Activated naive CD4-positive, alpha-beta T cell treated with anti-CD3 and anti-CD28 coated beads for 36 hours (primary cell): ENCODE data around the gene RRM2. TPM values are rescaled to one million over a fixed set of nuclear protein-coding genes. Genes with fewer than 3 reads are reported as not detected.
A peak's percentile ranks its signal among the peaks of the same experiment; 100 is the strongest.
"Not testable (repeated sequence)": the region's sequence is repeated elsewhere in the genome, so short reads cannot be mapped to it uniquely, and the experiment has no call there.

Source experiments
- CTCF ChIA-PET: fragments of 350-600 bp; sonication (Branson Sonifier 250); formaldehyde crosslinking; loops from one replicate; lab custom pipeline; 2021; ENCODE audit warnings: antibody characterized with exemption; lab: Charles Lee
- DNase-seq: peaks from one replicate; pipeline ENCODE4 v3.0.0-alpha.2; 2020
- H3K27ac Mint-ChIP-seq: one replicate; pipeline ENCODE4 v1.8.0; 2021; ENCODE audit warnings: mild to moderate bottlenecking, mixed read lengths
- H3K27me3 Mint-ChIP-seq: one replicate; pipeline ENCODE4 v1.8.0; 2021; ENCODE audit warnings: low read depth, mixed read lengths
- H3K36me3 Mint-ChIP-seq: one replicate; pipeline ENCODE4 v1.8.0; 2021; ENCODE audit warnings: low read depth, mixed read lengths
- H3K4me1 Mint-ChIP-seq: one replicate; pipeline ENCODE4 v1.8.0; 2021; ENCODE audit warnings: low read depth, mixed read lengths
- H3K4me3 Mint-ChIP-seq: one replicate; pipeline ENCODE4 v1.8.0; 2021; ENCODE audit warnings: mild to moderate bottlenecking, moderate library complexity, mixed read lengths
- H3K9me3 Mint-ChIP-seq: one replicate; pipeline ENCODE4 v1.8.0; 2021; ENCODE audit warnings: mixed read lengths
- intact Hi-C: fragments of 100-400 bp; cut with micrococcal nuclease; formaldehyde crosslinking; loops from one replicate; pipeline ENCODE4 v1.15.1; 2023
- total RNA-seq, 2 experiments: library from RNA; stranded (reverse); gene quantifications; one replicate each; pipeline ENCODE4 v1.2.3, GENCODE V29; 2021

Gene RRM2
- total RNA-seq, 2 experiments from 2014 or later: 466 to 514 TPM

- no peaks in the 10 kb centered on the region for H3K9me3 Mint-ChIP-seq
- H3K27ac Mint-ChIP-seq: no peak overlapping the region
Measured at GRCh38 chr2:10080536-10081304, 41.8 kb upstream of the RRM2 start.

DNA sequence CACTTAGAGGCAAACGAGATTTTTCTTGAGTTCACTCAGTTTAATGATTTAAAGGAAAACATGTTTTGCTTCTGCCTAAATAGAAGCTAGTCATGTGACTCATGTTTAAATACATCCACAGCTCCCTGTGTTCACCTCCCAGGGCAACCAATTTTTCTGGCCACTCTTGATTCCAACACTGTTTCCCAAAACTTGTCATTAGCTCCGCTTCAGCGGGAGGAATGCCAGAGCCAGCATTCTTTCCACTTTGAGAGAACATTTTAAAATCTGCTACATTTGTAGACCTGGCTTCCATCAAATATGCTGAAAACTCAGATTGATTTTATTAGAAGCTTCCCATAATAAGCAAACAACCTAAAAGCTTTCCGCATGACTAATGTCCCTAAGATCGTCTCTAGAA is 39.5 kb upstream of the RRM2 start:
- Mint-ChIP-seq H3K4me1 (peaks cover 10% of the 10 kb centered on the region), H3K9me3 (no peaks in the 10 kb centered on the region), H3K27ac (no peak overlapping the region), H3K36me3 (no peaks in the 10 kb centered on the region), H3K27me3 (peaks cover 72% of the 10 kb centered on the region), H3K4me3 (no peak overlapping the region)
- intact Hi-C loops: no loop called here
- DNase-seq: no peak
- CTCF ChIA-PET: interaction anchor here (2.6 kb wide), 1 partner anchor 10 kb away, joined by 23 read pairs; no protein-coding TSS in a partner anchor

More at GRCh38 chr2:10080536-10081304, 41.8 kb upstream of the RRM2 start:
- peak; percentile 42 for DNase-seq
- Mint-ChIP-seq H3K36me3 (no peaks in the 10 kb centered on the region), H3K27me3 (peaks cover 79% of the 10 kb centered on the region), H3K4me3 (peak overlapping the region; percentile 38), H3K4me1 (peaks cover 10% of the 10 kb centered on the region)
- intact Hi-C loops: loop anchor here (2.0 kb wide), 1 partner anchor 40 kb away; no protein-coding TSS in a partner anchor
- CTCF ChIA-PET: interaction anchor here (0.7 to 1.1 kb wide), 2 partner anchors 8 to 95 kb away, joined by 4 to 7 read pairs; no protein-coding TSS in a partner anchor

DNA sequence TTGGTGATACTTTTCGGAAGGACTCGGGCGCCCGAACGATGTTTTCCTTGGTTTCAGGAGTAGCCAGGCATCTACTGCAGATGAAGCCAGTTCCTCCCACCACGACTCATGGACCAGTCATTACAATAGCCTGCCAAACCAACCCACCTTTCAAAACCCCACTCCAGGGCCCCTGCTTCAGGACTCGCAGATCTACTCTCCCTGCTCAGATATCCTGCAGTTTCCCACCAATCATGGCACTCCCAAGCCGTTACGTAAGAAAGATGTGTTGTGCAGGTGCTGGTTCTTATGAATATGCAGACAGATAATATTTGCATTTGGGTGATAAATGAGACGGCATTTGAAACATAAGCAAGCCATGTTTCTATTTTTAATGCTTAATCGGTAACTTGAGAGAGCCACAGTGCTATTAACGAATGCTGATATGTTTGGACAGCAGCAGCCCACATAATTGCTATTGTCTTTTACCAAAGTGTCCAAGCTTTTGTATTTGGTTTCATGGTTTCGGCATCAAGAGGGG is 38.8 kb upstream of the RRM2 start:
- no peak overlapping the region for H3K4me3 Mint-ChIP-seq
- no peak for DNase-seq
- intact Hi-C loops: no loop called here
- H3K36me3 Mint-ChIP-seq: no peaks in the 10 kb centered on the region
- H3K27ac Mint-ChIP-seq: no peak overlapping the region
- H3K27me3 Mint-ChIP-seq: peaks cover 67% of the 10 kb centered on the region
- H3K4me1 Mint-ChIP-seq: peaks cover 10% of the 10 kb centered on the region
- CTCF ChIA-PET: interaction anchor here (1.6 to 2.6 kb wide), 2 partner anchors 11 to 112 kb away, joined by 3 to 23 read pairs; no protein-coding TSS in a partner anchor
- no peaks in the 10 kb centered on the region for H3K9me3 Mint-ChIP-seq

- intact Hi-C loops: no loop called here
- no peak overlapping the region for H3K4me3 Mint-ChIP-seq
- H3K36me3 Mint-ChIP-seq: no peaks in the 10 kb centered on the region
- H3K27me3 Mint-ChIP-seq: peaks cover 64% of the 10 kb centered on the region
- CTCF ChIA-PET: interaction anchor here (1.6 to 2.6 kb wide), 4 partner anchors 12 to 112 kb away, joined by 3 to 23 read pairs (median 18); no protein-coding TSS in a partner anchor
- peaks cover 8% of the 10 kb centered on the region for H3K4me1 Mint-ChIP-seq
- no peak for DNase-seq
- no peaks in the 10 kb centered on the region for H3K9me3 Mint-ChIP-seq
- H3K27ac Mint-ChIP-seq: no peak overlapping the region
Measured at GRCh38 chr2:10084223-10084865, 38.2 kb upstream of the RRM2 start.

- Mint-ChIP-seq H3K27ac (no peak overlapping the region), H3K9me3 (no peaks in the 10 kb centered on the region), H3K4me1 (peaks cover 8% of the 10 kb centered on the region), H3K36me3 (no peaks in the 10 kb centered on the region), H3K4me3 (no peak overlapping the region), H3K27me3 (peaks cover 72% of the 10 kb centered on the region)
- DNase-seq: no peak
- CTCF ChIA-PET: interaction anchor here (1.6 to 2.2 kb wide), 3 partner anchors 11 to 113 kb away, joined by 3 to 19 read pairs (median 16); no protein-coding TSS in a partner anchor
- intact Hi-C loops: no loop called here
Measured at GRCh38 chr2:10085043-10085667, 37.4 kb upstream of the RRM2 start.

- H3K4me3 Mint-ChIP-seq: no peak overlapping the region
- no peaks in the 10 kb centered on the region for H3K36me3 Mint-ChIP-seq
Measured at GRCh38 chr2:10085668-10086059, 36.9 kb upstream of the RRM2 start.

GRCh38 chr2:10086950-10087349 is 35.6 kb upstream of the RRM2 start:
- Mint-ChIP-seq H3K27ac (no peak overlapping the region), H3K4me1 (peaks cover 7% of the 10 kb centered on the region), H3K36me3 (peaks cover under 1% of the 10 kb centered on the region), H3K9me3 (no peaks in the 10 kb centered on the region), H3K4me3 (no peak overlapping the region), H3K27me3 (peaks cover 72% of the 10 kb centered on the region)
- CTCF ChIA-PET: interaction anchor here (0.6 to 7.2 kb wide), 3 partner anchors 10 to 18 kb away, joined by 3 to 56 read pairs (median 9); no protein-coding TSS in a partner anchor
- DNase-seq: no peak
- intact Hi-C loops: no loop called here

More at GRCh38 chr2:10085668-10086059, 36.9 kb upstream of the RRM2 start:
- H3K27ac Mint-ChIP-seq: no peak overlapping the region
- CTCF ChIA-PET: interaction anchor here (1.6 to 2.2 kb wide), 3 partner anchors 11 to 113 kb away, joined by 3 to 19 read pairs (median 16); no protein-coding TSS in a partner anchor
- DNase-seq: no peak
- peaks cover 74% of the 10 kb centered on the region for H3K27me3 Mint-ChIP-seq
- intact Hi-C loops: no loop called here
- H3K9me3 Mint-ChIP-seq: no peaks in the 10 kb centered on the region
- peaks cover 8% of the 10 kb centered on the region for H3K4me1 Mint-ChIP-seq

DNA sequence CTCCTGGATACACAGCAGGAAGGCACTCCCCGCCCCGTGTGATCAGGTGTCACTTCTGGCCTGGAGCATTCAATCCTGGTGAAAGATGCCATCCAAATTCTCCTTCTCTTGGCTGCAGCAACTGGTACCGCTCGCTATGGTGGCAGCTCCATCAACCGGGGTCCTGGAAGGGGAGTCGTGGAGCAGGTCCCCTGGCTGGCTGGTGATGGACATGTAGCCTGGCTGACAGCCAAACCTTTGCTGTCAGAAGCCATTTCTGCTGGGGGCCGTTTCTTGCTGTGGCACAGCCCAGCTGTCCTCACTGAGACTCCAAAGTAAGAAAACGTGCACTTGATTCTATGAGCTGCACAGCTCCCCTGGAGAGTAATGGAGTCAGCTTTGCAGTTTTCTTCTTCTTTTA is 35.2 kb upstream of the RRM2 start:
- Mint-ChIP-seq H3K4me1 (peaks cover 8% of the 10 kb centered on the region), H3K4me3 (no peak overlapping the region), H3K27me3 (peaks cover 73% of the 10 kb centered on the region), H3K36me3 (peaks cover 2% of the 10 kb centered on the region), H3K9me3 (no peaks in the 10 kb centered on the region), H3K27ac (no peak overlapping the region)
- CTCF ChIA-PET: interaction anchor here (0.6 to 7.2 kb wide), 3 partner anchors 9 to 19 kb away, joined by 3 to 56 read pairs (median 9); no protein-coding TSS in a partner anchor
- intact Hi-C loops: no loop called here
- DNase-seq: no peak

- Mint-ChIP-seq H3K4me1 (peaks cover 8% of the 10 kb centered on the region), H3K4me3 (no peak overlapping the region), H3K27me3 (peaks cover 64% of the 10 kb centered on the region), H3K36me3 (peaks cover 2% of the 10 kb centered on the region), H3K27ac (no peak overlapping the region), H3K9me3 (no peaks in the 10 kb centered on the region)
- CTCF ChIA-PET: interaction anchor here (2.0 to 7.2 kb wide), 2 partner anchors 17 to 346 kb away, joined by 8 to 56 read pairs; no protein-coding TSS in a partner anchor
- DNase-seq: no peak
- intact Hi-C loops: no loop called here
Measured at GRCh38 chr2:10089565-10090190, 32.9 kb upstream of the RRM2 start.

GRCh38 chr2:10091182-10091888 is 31.2 kb upstream of the RRM2 start:
- Mint-ChIP-seq H3K27me3 (peaks cover 61% of the 10 kb centered on the region), H3K36me3 (peaks cover 2% of the 10 kb centered on the region), H3K4me3 (peak overlapping the region; percentile 23), H3K4me1 (peaks cover 8% of the 10 kb centered on the region), H3K27ac (no peak overlapping the region), H3K9me3 (no peaks in the 10 kb centered on the region)
- CTCF ChIA-PET: interaction anchor here (0.6 to 7.2 kb wide), 6 partner anchors 19 to 928 kb away, joined by 3 to 56 read pairs (median 6); no protein-coding TSS in a partner anchor
- DNase-seq: peak; percentile 34
- intact Hi-C loops: no loop called here

- intact Hi-C loops, DNase-seq, H3K4me1 Mint-ChIP-seq, H3K36me3 Mint-ChIP-seq, H3K4me3 Mint-ChIP-seq, H3K27ac Mint-ChIP-seq, H3K9me3 Mint-ChIP-seq: not testable (repeated sequence)
- H3K27me3 Mint-ChIP-seq: peaks cover 58% of the 10 kb centered on the region
- CTCF ChIA-PET: interaction anchor here (0.6 to 7.2 kb wide), 4 partner anchors 19 to 279 kb away, joined by 3 to 56 read pairs (median 5); no protein-coding TSS in a partner anchor
Measured at GRCh38 chr2:10091889-10092244, 30.7 kb upstream of the RRM2 start.
